Measurements from ENCODE around the gene GREB1. TPM values are rescaled to one million over a fixed set of nuclear protein-coding genes. Genes with fewer than 3 reads are reported as not detected.

GREB1 gene
- total RNA-seq, 1 experiment from 2014 or later = 1.3 TPM

- Histone ChIP-seq H3K4me1 (ENCODE audit: insufficient read depth, low read length, poor library complexity, severe bottlenecking) (no peaks in the 10 kb centered on the region), H3K27me3 (replicated peaks; ENCODE audit: insufficient read depth, low read depth, low read length, poor library complexity) (peaks cover 19% of the 10 kb centered on the region), H3K27ac (ENCODE audit: low read depth, low read length, poor library complexity, severe bottlenecking) (no peak overlapping the region), H3K36me3 (ENCODE audit: insufficient read depth, low read length, poor library complexity, severe bottlenecking) (no peaks in the 10 kb centered on the region), H3K9me3 (ENCODE audit: low read depth, low read length, poor library complexity, severe bottlenecking) (peaks cover 8% of the 10 kb centered on the region), H3K4me3 (ENCODE audit: low read depth, low read length, poor library complexity, severe bottlenecking) (no peak overlapping the region)
- intact Hi-C loops (cut with micrococcal nuclease; ENCODE audit: unreplicated experiment) = no loop called here
- ChIA-PET POLR2A (ENCODE audit: low non-redundant PET) (no interaction called here), CTCF (no interaction called here)
- no peak for DNase-seq (ENCODE audit: low spot score)
- no peak for TF ChIP-seq CTCF (conservative IDR thresholded peaks at IDR 0.05; ENCODE audit: low read depth, low read length)
- no peak for TF ChIP-seq EZH2 (IDR thresholded peaks at IDR 0.05; ENCODE audit: borderline replicate concordance, low read depth, low read length, poor library complexity, severe bottlenecking)
- no TSS peak for BruUV-seq (replicated peaks)
Observed at GRCh38 chr2:11667194-11667593, 133.3 kb downstream of the GREB1 start.

DNA sequence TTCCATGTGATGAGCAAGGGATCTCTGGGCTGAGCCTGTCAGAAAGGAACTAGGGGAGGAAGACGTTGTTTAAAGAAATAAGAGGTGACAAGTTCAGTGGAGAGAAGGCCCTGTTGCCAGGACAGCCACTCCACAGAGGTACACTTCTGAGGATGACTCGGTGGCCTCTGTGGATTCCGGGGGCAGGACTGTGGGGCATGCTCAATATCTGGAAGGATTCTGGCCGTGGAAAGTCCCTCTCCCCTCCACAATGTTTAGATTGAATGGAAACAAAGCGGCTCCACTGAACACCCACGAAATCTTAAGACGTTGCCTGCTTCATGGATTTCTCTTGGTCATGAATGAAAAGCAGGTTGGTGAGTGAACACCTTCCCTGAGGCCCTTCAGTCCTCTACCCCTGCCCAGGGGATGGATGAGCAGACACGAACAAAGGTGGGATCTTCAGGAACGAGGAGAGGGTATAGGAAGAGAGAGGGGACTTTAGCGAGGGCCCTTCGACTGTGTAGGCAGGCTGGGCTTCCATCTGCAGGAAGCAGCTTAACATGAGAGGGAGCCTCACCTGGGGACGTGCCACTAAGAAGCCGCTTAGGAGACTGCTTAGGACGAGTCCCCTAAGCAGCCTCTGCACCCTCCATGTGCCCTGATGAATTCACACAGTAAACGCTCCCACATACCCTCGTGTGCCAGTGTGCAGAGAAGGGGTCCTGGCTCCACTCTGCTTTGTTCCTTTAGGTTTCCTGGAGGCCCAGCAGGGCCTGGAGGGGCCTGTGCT lies 134.2 kb downstream of the GREB1 start:
- CTCF ChIA-PET = no interaction called here

GRCh38 chr2:11669454-11670291 lies 135.8 kb downstream of the GREB1 start, which contains the start of gene NTSR2:
Gene NTSR2 (minus strand): TSS chr2:11670195. CDS start chr2:11670129, 66 bp downstream.
- no peaks in the 10 kb centered on the region for H3K4me1 ChIP-seq (ENCODE audit: insufficient read depth, low read length, poor library complexity, severe bottlenecking)
- no peak within 1 kb of the TSS for H3K4me3 ChIP-seq (ENCODE audit: low read depth, low read length, poor library complexity, severe bottlenecking)
- peaks cover 30% of the 10 kb centered on the region for H3K27me3 ChIP-seq (replicated peaks; ENCODE audit: insufficient read depth, low read depth, low read length, poor library complexity)
- TF ChIP-seq EZH2 (IDR thresholded peaks at IDR 0.05; ENCODE audit: borderline replicate concordance, low read depth, low read length, poor library complexity, severe bottlenecking) (no peak), CTCF (conservative IDR thresholded peaks at IDR 0.05; ENCODE audit: low read depth, low read length) (no peak)
- peak; percentile 73 for DNase-seq (ENCODE audit: low spot score)
- H3K36me3 ChIP-seq (ENCODE audit: insufficient read depth, low read length, poor library complexity, severe bottlenecking) = no peaks in the 10 kb centered on the region
- no peak within 1 kb of the TSS for H3K27ac ChIP-seq (ENCODE audit: low read depth, low read length, poor library complexity, severe bottlenecking)
- no TSS peak for BruUV-seq (replicated peaks)
- no peaks in the 10 kb centered on the region for H3K9me3 ChIP-seq (ENCODE audit: low read depth, low read length, poor library complexity, severe bottlenecking)
- ChIA-PET CTCF (no interaction called here), POLR2A (ENCODE audit: low non-redundant PET) (no interaction called here)
- intact Hi-C loops (cut with micrococcal nuclease; ENCODE audit: unreplicated experiment) = no loop called here

More for the DNA sequence above, 134.2 kb downstream of the GREB1 start:
- intact Hi-C loops (cut with micrococcal nuclease; ENCODE audit: unreplicated experiment) = no loop called here
- Histone ChIP-seq H3K4me1 (ENCODE audit: insufficient read depth, low read length, poor library complexity, severe bottlenecking) (no peaks in the 10 kb centered on the region), H3K4me3 (ENCODE audit: low read depth, low read length, poor library complexity, severe bottlenecking) (no peak overlapping the region), H3K27ac (ENCODE audit: low read depth, low read length, poor library complexity, severe bottlenecking) (no peak overlapping the region), H3K36me3 (ENCODE audit: insufficient read depth, low read length, poor library complexity, severe bottlenecking) (no peaks in the 10 kb centered on the region), H3K27me3 (replicated peaks; ENCODE audit: insufficient read depth, low read depth, low read length, poor library complexity) (peaks cover 26% of the 10 kb centered on the region), H3K9me3 (ENCODE audit: low read depth, low read length, poor library complexity, severe bottlenecking) (peaks cover 3% of the 10 kb centered on the region)
- no TSS peak for BruUV-seq (replicated peaks)
- TF ChIP-seq CTCF (conservative IDR thresholded peaks at IDR 0.05; ENCODE audit: low read depth, low read length) = no peak
- no peak for TF ChIP-seq EZH2 (IDR thresholded peaks at IDR 0.05; ENCODE audit: borderline replicate concordance, low read depth, low read length, poor library complexity, severe bottlenecking)
- no peak for DNase-seq (ENCODE audit: low spot score)
- POLR2A ChIA-PET (ENCODE audit: low non-redundant PET) = no interaction called here
